ENCODE measurements around the gene DYNLL1.
"Not testable (repeated sequence)": the region's sequence is repeated elsewhere in the genome, so short reads cannot be mapped to it uniquely, and the experiment has no call there.

DNA sequence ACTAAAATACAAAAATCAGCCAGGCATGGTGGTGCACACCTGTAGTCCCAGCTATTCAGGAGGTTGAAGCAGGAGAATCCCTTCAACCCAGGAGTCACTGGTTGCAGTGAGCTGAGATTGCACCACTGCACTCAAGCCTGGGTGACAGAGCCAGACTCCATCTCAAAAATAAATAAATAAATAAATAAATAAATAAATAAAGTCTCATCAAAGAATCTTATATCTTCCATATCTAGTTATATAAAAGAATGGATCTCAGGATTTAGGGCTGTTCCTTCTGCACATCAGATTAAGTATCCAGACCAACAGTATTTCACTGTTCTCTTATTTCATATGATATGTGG, 34.5 kb downstream of the DYNLL1 start:
- TF ChIP-seq, protein P1, sequence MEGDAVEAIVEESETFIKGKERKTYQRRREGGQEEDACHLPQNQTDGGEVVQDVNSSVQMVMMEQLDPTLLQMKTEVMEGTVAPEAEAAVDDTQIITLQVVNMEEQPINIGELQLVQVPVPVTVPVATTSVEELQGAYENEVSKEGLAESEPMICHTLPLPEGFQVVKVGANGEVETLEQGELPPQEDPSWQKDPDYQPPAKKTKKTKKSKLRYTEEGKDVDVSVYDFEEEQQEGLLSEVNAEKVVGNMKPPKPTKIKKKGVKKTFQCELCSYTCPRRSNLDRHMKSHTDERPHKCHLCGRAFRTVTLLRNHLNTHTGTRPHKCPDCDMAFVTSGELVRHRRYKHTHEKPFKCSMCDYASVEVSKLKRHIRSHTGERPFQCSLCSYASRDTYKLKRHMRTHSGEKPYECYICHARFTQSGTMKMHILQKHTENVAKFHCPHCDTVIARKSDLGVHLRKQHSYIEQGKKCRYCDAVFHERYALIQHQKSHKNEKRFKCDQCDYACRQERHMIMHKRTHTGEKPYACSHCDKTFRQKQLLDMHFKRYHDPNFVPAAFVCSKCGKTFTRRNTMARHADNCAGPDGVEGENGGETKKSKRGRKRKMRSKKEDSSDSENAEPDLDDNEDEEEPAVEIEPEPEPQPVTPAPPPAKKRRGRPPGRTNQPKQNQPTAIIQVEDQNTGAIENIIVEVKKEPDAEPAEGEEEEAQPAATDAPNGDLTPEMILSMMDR (conservative IDR thresholded peaks at IDR 0.05; ENCODE audit: low read depth, low read length) = not testable (repeated sequence)
- not testable (repeated sequence) for TF ChIP-seq EZH2 (IDR thresholded peaks at IDR 0.05; ENCODE audit: borderline replicate concordance, low read depth, low read length, poor library complexity, severe bottlenecking)
